Kidney (tissue), 14 donors: ENCODE data around the gene TMEM131. TPM values are rescaled to one million over a fixed set of nuclear protein-coding genes. Genes with fewer than 3 reads are reported as not detected.
"Not testable (repeated sequence)": the region's sequence is repeated elsewhere in the genome, so short reads cannot be mapped to it uniquely, and the experiment has no call there.

Source experiments
- DNase-seq, 5 donors: peaks; one replicate each; pipeline ENCODE4 v3.0.0-alpha.2; 2013 to 2020
- FAIRE-seq: peaks from 2 replicates; lab custom pipeline; 2012; peaks lifted over from hg19 to GRCh38; lab: Jason Lieb, UNC
- H3K27ac ChIP-seq, 2 donors: one replicate each; pipeline ENCODE4 v1.7.0; 2013; ENCODE audit warnings: low read depth in 2 of 2, low read length in 2 of 2, inconsistent platforms in 1 of 2
- H3K27me3 ChIP-seq: one replicate; pipeline ENCODE4 v1.7.1; 2013; ENCODE audit warnings: low read length, inconsistent platforms; ENCODE audit not compliant: control insufficient read depth, insufficient read depth
- H3K36me3 ChIP-seq, 3 donors: one replicate each; pipeline versions ENCODE4 v1.7.0 to v1.7.1; 2013; ENCODE audit warnings: low read length in 3 of 3, control low read depth in 1 of 3, inconsistent platforms in 1 of 3; ENCODE audit not compliant: insufficient read depth in 3 of 3, control insufficient read depth in 2 of 3
- H3K4me1 ChIP-seq, 3 donors: one replicate each; pipeline versions ENCODE4 v1.7.0 to v1.7.1; 2013; ENCODE audit warnings: low read length in 3 of 3, inconsistent platforms in 1 of 3, low read depth in 1 of 3; ENCODE audit not compliant: control insufficient read depth in 2 of 3, insufficient read depth in 2 of 3
- H3K4me3 ChIP-seq, 3 donors: one replicate each; pipeline versions ENCODE4 v1.7.0 to v1.8.1; 2013; ENCODE audit warnings: low read length in 3 of 3, control low read depth in 1 of 3, inconsistent platforms in 1 of 3
- H3K9ac ChIP-seq, 3 donors: one replicate each; pipeline versions ENCODE4 v1.7.0 to v1.7.1; 2013; ENCODE audit warnings: low read length in 3 of 3, control low read depth in 1 of 3, inconsistent platforms in 1 of 3
- H3K9me3 ChIP-seq, 3 donors: one replicate each; pipeline versions ENCODE4 v1.7.0 to v1.7.1; 2013; ENCODE audit warnings: low read length in 3 of 3, control low read depth in 1 of 3, inconsistent platforms in 1 of 3; ENCODE audit not compliant: control insufficient read depth in 2 of 3, insufficient read depth in 1 of 3
- intact Hi-C: fragments of 100-400 bp; cut with DNase I; formaldehyde crosslinking; loops from one replicate; pipeline ENCODE4 v1.11.1; 2022
- polyA plus RNA-seq: library from polyadenylated mRNA; stranded (reverse); fragments of 350-450 nt; fragmentation: Illumina TruSeq; extraction: RNeasy Lipid Tissue Mini Kit (QIAGEN cat#74804); gene quantifications from one replicate; pipeline ENCODE4 v1.2.3, GENCODE V29; 2014; ENCODE audit warnings: low read depth, low replicate concordance; ENCODE audit not compliant: insufficient read depth
- total RNA-seq: library from RNA; stranded (reverse); fragmentation: NEBNext Ultra II Directional; extraction: Animal tissue kit (Norgen Biotek cat#: 25700); gene quantifications from one replicate; pipeline ENCODE4 v1.2.1, GENCODE V29; 2021
- TF ChIP-seq, protein P1 (sequence below): IDR thresholded peaks from 3 replicates; pipeline ENCODE4 v1.5.1; 2012; ENCODE audit warnings: mild to moderate bottlenecking, moderate library complexity, borderline replicate concordance; ENCODE audit not compliant: insufficient read depth; ENCODE audit errors: extremely low read depth
- donor health status: control.
- donor health status: control.
- donor health status: control.
- donor health status: control.
- donor health status: control.
- donor health status: DM: yes; HTN: yes; CAD: no.
- donor health status: Normal renal cell carcinoma (clear cell type).

TMEM131 gene
- total and polyA plus RNA-seq, 2 donors from 2014 or later, result 8.0 to 38.4 TPM

DNA sequence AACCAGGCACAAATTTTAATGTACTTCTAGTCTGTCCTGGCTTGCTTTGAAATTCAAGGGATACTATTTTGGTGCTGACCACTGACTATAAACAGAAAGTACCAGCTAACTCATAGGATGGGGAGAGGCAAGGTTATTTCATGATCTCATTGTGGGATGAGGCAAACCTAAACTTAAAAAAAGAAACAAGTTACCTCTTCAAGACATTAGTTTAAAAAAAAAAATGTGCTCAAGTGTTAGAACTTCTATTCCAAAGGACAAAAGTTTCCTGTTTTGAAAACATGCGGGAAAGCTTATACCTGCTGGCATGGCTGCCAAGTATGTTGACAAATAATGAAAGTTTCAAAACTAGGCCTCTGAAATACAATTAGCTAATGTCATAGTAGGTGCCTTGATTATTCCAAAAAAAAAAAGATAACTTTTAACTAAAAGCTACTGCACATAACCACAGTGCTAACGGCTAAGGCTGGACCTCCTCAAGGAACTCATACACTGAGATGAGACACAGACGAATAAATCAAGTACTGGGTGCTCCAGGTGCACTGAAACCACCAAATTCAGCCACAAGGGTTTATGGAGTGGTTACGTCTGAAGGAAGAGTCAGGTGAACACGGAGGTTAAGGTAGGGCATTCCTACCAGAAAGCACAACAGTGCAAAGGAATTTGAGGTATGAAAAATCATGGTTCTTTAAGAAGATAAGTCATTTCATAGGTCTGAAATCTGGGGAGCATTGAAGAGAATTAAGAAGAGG, 38.1 kb downstream of the TMEM131 start:
- TF ChIP-seq, protein P1, sequence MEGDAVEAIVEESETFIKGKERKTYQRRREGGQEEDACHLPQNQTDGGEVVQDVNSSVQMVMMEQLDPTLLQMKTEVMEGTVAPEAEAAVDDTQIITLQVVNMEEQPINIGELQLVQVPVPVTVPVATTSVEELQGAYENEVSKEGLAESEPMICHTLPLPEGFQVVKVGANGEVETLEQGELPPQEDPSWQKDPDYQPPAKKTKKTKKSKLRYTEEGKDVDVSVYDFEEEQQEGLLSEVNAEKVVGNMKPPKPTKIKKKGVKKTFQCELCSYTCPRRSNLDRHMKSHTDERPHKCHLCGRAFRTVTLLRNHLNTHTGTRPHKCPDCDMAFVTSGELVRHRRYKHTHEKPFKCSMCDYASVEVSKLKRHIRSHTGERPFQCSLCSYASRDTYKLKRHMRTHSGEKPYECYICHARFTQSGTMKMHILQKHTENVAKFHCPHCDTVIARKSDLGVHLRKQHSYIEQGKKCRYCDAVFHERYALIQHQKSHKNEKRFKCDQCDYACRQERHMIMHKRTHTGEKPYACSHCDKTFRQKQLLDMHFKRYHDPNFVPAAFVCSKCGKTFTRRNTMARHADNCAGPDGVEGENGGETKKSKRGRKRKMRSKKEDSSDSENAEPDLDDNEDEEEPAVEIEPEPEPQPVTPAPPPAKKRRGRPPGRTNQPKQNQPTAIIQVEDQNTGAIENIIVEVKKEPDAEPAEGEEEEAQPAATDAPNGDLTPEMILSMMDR, result no peak
- H3K4me3 ChIP-seq, result no peak overlapping the region
- no peaks in the 10 kb centered on the region for H3K36me3 ChIP-seq
- no peak overlapping the region for H3K27ac ChIP-seq
- no peaks in the 10 kb centered on the region for H3K27me3 ChIP-seq
- H3K9me3 ChIP-seq, result no peaks in the 10 kb centered on the region
- DNase-seq, result no peak
- H3K9ac ChIP-seq, result no peak overlapping the region
- peaks cover 0 to 4% (median 0%) of the 10 kb centered on the region in 3 donors for H3K4me1 ChIP-seq
- no peak for FAIRE-seq
- intact Hi-C loops, result no loop called here

DNA sequence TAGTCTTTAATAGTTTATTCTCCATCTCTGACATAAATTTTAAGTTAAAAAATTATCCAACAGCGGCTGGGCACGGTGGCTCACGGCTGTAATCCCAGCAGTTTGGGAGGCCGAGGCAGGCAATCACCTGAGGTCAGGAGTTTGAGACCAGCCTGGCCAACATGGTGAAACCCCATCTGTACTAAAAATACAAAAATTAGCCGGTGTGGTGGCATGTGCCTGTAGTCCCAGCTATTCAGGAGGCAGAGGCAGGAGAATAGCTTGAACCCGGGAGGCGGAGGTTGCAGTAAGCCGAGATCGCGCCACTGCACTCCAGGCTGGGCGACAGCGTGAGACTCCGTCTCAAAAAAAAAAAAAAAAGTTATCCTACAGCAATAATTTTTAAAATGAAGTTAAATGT, 39.0 kb downstream of the TMEM131 start:
- intact Hi-C loops, H3K4me1 ChIP-seq, DNase-seq, H3K27ac ChIP-seq, H3K36me3 ChIP-seq, FAIRE-seq, H3K9ac ChIP-seq, H3K27me3 ChIP-seq, H3K4me3 ChIP-seq, H3K9me3 ChIP-seq: not testable (repeated sequence)

DNA sequence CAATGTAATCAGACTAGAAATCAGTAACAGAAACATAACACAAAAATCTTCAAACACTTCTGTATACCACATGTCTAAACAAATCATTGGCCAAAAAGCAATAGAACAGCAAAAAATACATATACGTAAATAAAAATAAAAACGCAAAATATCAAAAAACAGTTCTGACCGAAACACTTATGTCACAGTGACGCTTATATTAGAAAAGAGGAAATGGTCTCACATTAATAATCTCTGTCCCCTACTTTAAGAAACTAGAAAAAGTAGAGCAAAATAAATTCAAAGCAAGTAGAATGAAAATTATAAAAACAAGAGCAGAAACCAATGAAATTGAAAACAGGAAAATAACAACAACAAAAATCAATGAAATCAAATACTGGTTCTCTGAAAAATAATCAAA, 41.9 kb downstream of the TMEM131 start:
- Histone ChIP-seq H3K9me3 (no peaks in the 10 kb centered on the region), H3K27ac (no peak overlapping the region), H3K27me3 (no peaks in the 10 kb centered on the region), H3K9ac (no peak overlapping the region), H3K4me1 (peaks cover 0 to 4% (median 0%) of the 10 kb centered on the region in 3 donors), H3K4me3 (no peak overlapping the region), H3K36me3 (no peaks in the 10 kb centered on the region)
- DNase-seq, result no peak
- no peak for FAIRE-seq
- TF ChIP-seq, protein P1, result no peak
- intact Hi-C loops, result no loop called here

DNA sequence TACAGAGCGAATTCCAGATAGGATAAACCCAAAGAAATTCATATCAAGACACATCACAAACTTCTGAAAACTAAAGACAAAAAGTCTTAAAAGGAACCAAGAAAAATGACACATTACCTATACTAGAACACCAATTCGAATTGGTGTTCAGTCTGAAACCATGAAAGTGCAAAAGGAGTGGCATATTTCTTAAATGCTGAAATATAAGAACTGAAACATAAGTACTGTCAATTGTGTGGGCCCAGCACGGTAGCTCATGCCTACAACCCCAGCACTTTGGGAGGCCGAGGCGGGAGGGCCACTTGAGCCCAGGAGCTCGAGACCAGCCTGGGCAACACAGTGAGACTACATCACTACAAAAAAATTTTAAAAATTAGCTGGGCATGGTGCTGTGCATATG, 43.4 kb downstream of the TMEM131 start:
- no peak overlapping the region for H3K27ac ChIP-seq
- no peak overlapping the region for H3K9ac ChIP-seq
- H3K27me3 ChIP-seq, result no peaks in the 10 kb centered on the region
- TF ChIP-seq, protein P1, result no peak
- DNase-seq (peak in 1 of 5 donors; percentile 33), FAIRE-seq (no peak)
- no peaks in the 10 kb centered on the region for H3K9me3 ChIP-seq
- no peak overlapping the region for H3K4me3 ChIP-seq
- no peaks in the 10 kb centered on the region for H3K4me1 ChIP-seq
- no peaks in the 10 kb centered on the region for H3K36me3 ChIP-seq
- intact Hi-C loops, result no loop called here
